Measurements from ENCODE around the gene SSNA1.

The SSNA1 gene

GRCh38 chr9:137204731-137205125, 16.3 kb downstream of the SSNA1 start:
- no peak for DNase-seq

DNA sequence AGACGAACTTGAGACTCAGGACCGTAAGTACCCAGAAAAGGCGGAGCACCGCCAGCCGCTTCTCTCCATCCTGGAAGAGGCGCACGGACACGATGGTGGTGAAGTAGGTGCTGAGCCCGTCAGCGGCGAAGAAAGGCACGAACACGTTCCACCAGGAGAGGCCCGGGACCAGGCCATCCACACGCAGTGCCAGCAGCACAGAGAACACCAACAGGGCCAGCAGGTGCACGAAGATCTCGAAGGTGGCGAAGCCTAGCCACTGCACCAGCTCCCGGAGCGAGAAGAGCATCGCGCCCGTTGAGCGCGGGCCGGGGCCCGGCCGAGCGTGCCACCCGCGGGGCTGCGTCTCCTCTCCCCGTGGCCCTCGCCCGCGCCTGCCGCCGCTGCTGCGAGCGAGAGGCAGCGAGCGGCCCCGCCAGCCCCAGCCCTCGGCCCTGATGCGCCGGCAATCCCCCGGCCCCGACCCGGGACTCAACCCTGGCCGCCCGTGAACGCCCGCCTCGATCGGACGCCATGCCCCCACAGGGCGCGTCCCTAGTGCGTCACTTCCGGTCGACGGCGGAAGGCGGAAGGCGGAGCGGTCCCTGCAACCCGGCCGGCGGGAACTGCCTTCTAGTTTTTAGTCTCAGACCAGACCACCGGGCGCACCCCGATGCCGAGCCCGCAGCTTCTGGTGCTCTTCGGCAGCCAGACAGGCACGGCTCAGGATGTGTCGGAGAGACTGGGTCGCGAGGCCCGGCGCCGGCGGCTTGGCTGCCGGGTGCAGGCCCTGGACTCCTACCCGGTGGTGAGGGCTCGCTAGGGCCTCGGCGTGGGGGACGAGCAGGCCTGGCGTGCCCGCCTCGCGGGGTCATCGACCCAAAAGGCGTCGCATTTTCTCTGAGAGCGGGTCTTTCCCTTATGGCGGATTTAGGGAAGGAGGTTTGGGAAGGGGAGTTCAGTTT, 16.9 kb downstream of the SSNA1 start, which contains the start of the genes NDOR1 and TMEM203:
NDOR1 (plus strand) TSS at position 575 of the 944 bp plus-strand sequence; CDS start at position 653, 78 bp downstream.
TMEM203 (minus strand) TSS at position 523 of the 944 bp plus-strand sequence; CDS start at position 289, 234 bp downstream.
- DNase-seq, result peak; percentile 78

GRCh38 chr9:137206602-137207001, 18.1 kb downstream of the SSNA1 start:
- no peak for DNase-seq

- no peak for DNase-seq
These were observed 23.1 kb downstream of the SSNA1 start for GRCh38 chr9:137211532-137211931.

DNA sequence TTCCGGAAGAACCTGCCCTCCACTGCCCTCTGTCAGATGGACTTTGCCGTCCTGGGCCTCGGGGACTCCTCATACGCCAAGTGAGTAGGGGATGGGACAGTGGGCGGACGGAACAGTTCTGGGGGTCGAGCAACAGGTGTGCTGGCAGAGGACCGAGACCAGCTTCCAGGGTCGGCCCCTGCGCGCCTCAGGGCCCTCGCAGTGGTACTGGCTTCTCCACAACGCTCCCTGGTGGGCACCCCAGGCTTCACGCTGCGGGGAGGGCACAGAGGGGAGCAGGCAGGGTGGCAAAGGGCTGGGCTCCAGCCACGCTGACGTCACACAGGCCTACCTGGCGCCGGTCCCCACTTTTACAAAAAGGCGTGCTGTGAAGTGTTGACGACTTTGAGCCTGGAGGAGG, 24.0 kb downstream of the SSNA1 start:
- DNase-seq, result no peak

GRCh38 chr9:137213160-137214060, 24.9 kb downstream of the SSNA1 start:
- DNase-seq, result no peak

- DNase-seq, result no peak
These were observed 26.1 kb downstream of the SSNA1 start for GRCh38 chr9:137214620-137215019.

- DNase-seq, result no peak
These were observed 26.9 kb downstream of the SSNA1 start for GRCh38 chr9:137215196-137215986.

DNA sequence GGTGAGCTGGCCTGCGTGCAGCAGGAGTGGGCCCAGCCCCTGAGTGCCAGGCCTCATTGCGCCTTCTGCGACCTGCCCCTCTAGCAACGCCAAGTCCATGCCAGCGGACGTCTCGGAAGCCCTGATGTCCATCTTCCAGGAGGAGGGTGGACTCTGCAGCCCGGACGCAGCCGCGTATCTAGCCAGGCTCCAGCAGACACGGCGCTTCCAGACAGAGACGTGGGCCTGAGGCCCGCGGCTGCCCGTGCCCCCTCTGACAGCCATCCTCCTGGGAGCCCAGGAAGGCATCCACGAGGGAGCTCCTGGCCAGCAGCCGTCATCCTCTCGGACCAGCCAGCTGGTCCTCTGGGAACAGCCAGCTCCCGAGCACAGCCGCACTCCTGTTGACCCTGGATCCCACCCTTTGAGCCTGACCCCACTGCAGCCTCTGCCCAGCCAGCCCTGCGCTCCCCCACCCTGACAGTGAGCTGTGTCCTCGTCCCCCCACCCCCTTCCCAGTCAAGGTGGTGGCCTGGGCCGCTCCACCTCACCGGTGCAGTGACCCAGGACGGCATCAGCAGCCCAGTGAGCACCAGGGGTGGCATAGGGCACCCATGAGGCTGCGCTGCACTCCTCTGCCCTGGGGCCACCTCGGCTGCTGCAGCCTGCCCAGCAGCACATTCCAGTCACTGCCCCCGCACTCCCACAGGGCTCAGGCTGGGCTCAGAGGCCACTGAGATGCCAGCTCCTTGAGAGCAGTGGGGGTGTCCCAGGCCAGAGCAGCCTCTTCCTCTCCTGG, 27.9 kb downstream of the SSNA1 start:
- DNase-seq, result no peak

GRCh38 chr9:137217276-137218211, 29.1 kb downstream of the SSNA1 start:
- DNase-seq, result no peak

- DNase-seq, result no peak
These were observed 29.8 kb downstream of the SSNA1 start for GRCh38 chr9:137218212-137218753.

GRCh38 chr9:137218754-137219271, 30.3 kb downstream of the SSNA1 start:
- no peak for DNase-seq

GRCh38 chr9:137219757-137220316, 31.4 kb downstream of the SSNA1 start:
- DNase-seq, result no peak

- DNase-seq, result no peak
These were observed 32.0 kb downstream of the SSNA1 start for GRCh38 chr9:137220317-137221094.

- DNase-seq, result no peak
These were observed 32.6 kb downstream of the SSNA1 start for GRCh38 chr9:137221095-137221505.

DNA sequence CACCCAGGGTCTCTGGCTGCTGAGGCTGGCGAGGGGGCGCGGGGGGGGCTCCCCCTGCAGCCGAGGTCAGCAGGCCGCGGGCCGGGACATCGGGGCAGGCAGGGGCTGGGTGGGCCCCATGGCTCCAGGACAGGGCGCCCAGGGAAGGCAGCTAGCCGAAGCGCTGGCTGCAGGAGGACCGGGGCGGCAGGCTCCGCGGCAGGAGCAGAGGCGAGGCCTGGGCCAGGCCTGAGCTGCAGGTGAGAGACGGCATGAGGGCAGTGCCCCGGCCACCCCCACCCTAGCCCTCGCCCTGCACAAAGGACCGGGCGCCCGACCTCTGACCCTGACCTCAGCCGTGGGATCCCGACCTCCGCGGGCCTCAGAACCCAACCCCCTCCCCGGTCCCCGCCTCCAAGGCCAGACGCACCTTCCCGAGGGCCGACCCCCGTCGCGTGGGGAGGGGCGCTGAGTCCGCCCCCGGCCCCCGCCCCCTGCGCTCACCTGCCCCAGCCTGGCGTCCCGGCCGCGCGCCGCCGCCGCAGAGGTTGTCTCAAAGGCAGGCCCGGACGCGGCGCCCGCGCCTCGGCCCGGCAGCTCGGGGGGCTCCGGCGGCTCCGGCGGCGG, 33.1 kb downstream of the SSNA1 start:
- DNase-seq, result no peak

- DNase-seq, result no peak
These were observed 34.0 kb downstream of the SSNA1 start, which contains the start of gene RNF208 for GRCh38 chr9:137222190-137223077. Gene RNF208, minus strand, starts transcription at chr9:137222240. Its CDS starts 1,028 bp downstream, at chr9:137221212.

All from NCI-H1092 (cell line).